H9 (cell line): Measurements from ENCODE around the gene RHBDD2. TPM values are rescaled to one million over a fixed set of nuclear protein-coding genes. Genes with fewer than 3 reads are reported as not detected.
"Not testable (repeated sequence)": the region's sequence is repeated elsewhere in the genome, so short reads cannot be mapped to it uniquely, and the experiment has no call there.

Experiments used
- DNase-seq: peaks from one replicate; pipeline ENCODE4 v3.0.0-alpha.2; 2017
- H2AFZ ChIP-seq: one replicate; pipeline ENCODE4 v1.6.1; 2013; ENCODE audit warnings: mild to moderate bottlenecking, low read length, control low read depth, moderate library complexity
- H2AK5ac ChIP-seq: 2 replicates; pipeline ENCODE4 v1.6.1; 2013; ENCODE audit warnings: low read length, control low read depth, mixed read lengths; ENCODE audit not compliant: insufficient read length
- H2BK120ac ChIP-seq: one replicate; pipeline ENCODE4 v1.6.1; 2013; ENCODE audit warnings: low read depth, mild to moderate bottlenecking, low read length, control low read depth, inconsistent platforms; ENCODE audit not compliant: poor library complexity, severe bottlenecking
- H2BK12ac ChIP-seq: 2 replicates; pipeline ENCODE4 v1.6.1; 2013; ENCODE audit warnings: low read length, control low read depth, mixed read lengths, low read depth; ENCODE audit not compliant: insufficient read length
- H2BK15ac ChIP-seq: 2 replicates; pipeline ENCODE4 v1.6.1; 2013; ENCODE audit warnings: low read depth, low read length, control low read depth
- H2BK20ac ChIP-seq: one replicate; pipeline ENCODE4 v1.6.1; 2013; ENCODE audit warnings: low read depth, mild to moderate bottlenecking, low read length, control low read depth, inconsistent platforms; ENCODE audit not compliant: poor library complexity, severe bottlenecking
- H2BK5ac ChIP-seq: 2 replicates; pipeline ENCODE4 v1.6.1; 2013; ENCODE audit warnings: low read length, control low read depth, mixed read lengths; ENCODE audit not compliant: insufficient read length
- H3K14ac ChIP-seq: 2 replicates; pipeline ENCODE4 v1.6.1; 2013; ENCODE audit warnings: low read length, control low read depth; ENCODE audit not compliant: insufficient read depth
- H3K18ac ChIP-seq: 2 replicates; pipeline ENCODE4 v1.6.1; 2013; ENCODE audit warnings: low read depth, mild to moderate bottlenecking, mixed read lengths, low read length, control low read depth; ENCODE audit not compliant: insufficient read length
- H3K23ac ChIP-seq: 2 replicates; pipeline ENCODE4 v1.6.1; 2013; ENCODE audit warnings: low read length, control low read depth, mixed read lengths, low read depth; ENCODE audit not compliant: insufficient read length
- H3K23me2 ChIP-seq: 2 replicates; pipeline ENCODE4 v1.6.1; 2013; ENCODE audit warnings: low read depth, mild to moderate bottlenecking, mixed read lengths, low read length, control low read depth; ENCODE audit not compliant: insufficient read length, poor library complexity, severe bottlenecking
- H3K27ac ChIP-seq: 2 replicates; pipeline ENCODE4 v1.5.1; 2013; ENCODE audit warnings: low read length, control low read depth, mixed read lengths, low read depth; ENCODE audit not compliant: insufficient read length
- H3K27me3 ChIP-seq: 2 replicates; pipeline ENCODE4 v1.6.1; 2013; ENCODE audit warnings: low read length, control low read depth, inconsistent platforms; ENCODE audit not compliant: insufficient read depth
- H3K4ac ChIP-seq: 2 replicates; pipeline ENCODE4 v1.6.1; 2013; ENCODE audit warnings: low read depth, mild to moderate bottlenecking, control low read depth, inconsistent platforms, low read length, moderate library complexity
- H3K4me1 ChIP-seq: 2 replicates; pipeline ENCODE4 v1.6.1; 2013; ENCODE audit warnings: low read length, control low read depth, inconsistent platforms; ENCODE audit not compliant: insufficient read depth
- H3K4me2 ChIP-seq: 2 replicates; pipeline ENCODE4 v1.6.1; 2013; ENCODE audit warnings: low read length, control low read depth, mixed read lengths; ENCODE audit not compliant: insufficient read length, insufficient read depth
- H3K56ac ChIP-seq: 2 replicates; pipeline ENCODE4 v1.6.1; 2013; ENCODE audit warnings: low read depth, mild to moderate bottlenecking, mixed read lengths, low read length, control low read depth; ENCODE audit not compliant: insufficient read length
- H3K79me1 ChIP-seq: 2 replicates; pipeline ENCODE4 v1.6.1; 2013; ENCODE audit warnings: low read depth, mild to moderate bottlenecking, moderate library complexity, low read length, control low read depth, inconsistent platforms; ENCODE audit not compliant: insufficient read depth, poor library complexity, severe bottlenecking
- H3K79me2 ChIP-seq: 2 replicates; pipeline ENCODE4 v1.6.1; 2013; ENCODE audit warnings: low read length, control low read depth, inconsistent platforms; ENCODE audit not compliant: insufficient read depth
- H3K9ac ChIP-seq: 2 replicates; pipeline ENCODE4 v1.6.1; 2013; ENCODE audit warnings: low read length, control low read depth, mixed read lengths; ENCODE audit not compliant: insufficient read length; ENCODE audit errors: extremely low read depth
- H3K9me3 ChIP-seq: one replicate; pipeline ENCODE4 v1.6.1; 2013; ENCODE audit warnings: low read depth, low read length, inconsistent platforms; ENCODE audit not compliant: control insufficient read depth
- H3T11ph ChIP-seq: one replicate; pipeline ENCODE4 v1.6.1; 2013; ENCODE audit warnings: mild to moderate bottlenecking, low read length, control low read depth, inconsistent platforms
- H4K20me1 ChIP-seq: one replicate; pipeline ENCODE4 v1.6.1; 2013; ENCODE audit not compliant: control insufficient read depth, insufficient read length, insufficient read depth
- H4K5ac ChIP-seq: 2 replicates; pipeline ENCODE4 v1.6.1; 2013; ENCODE audit warnings: low read depth, mild to moderate bottlenecking, mixed read lengths, low read length, control low read depth; ENCODE audit not compliant: insufficient read length
- H4K8ac ChIP-seq: replicated peaks from 2 replicates; pipeline ENCODE4 v1.6.1; 2013; ENCODE audit warnings: low read length, control low read depth, mixed read lengths, low read depth; ENCODE audit not compliant: insufficient read length
- H4K91ac ChIP-seq: 2 replicates; pipeline ENCODE4 v1.6.1; 2013; ENCODE audit warnings: low read depth, mild to moderate bottlenecking, moderate library complexity, mixed read lengths, low read length, control low read depth; ENCODE audit not compliant: insufficient read length
- H3K27ac Mint-ChIP-seq, 3 experiments: 2 replicates in 2 of 3; 3 replicates in 1 of 3; pipeline ENCODE4 v1.8.0; 2020 to 2021; ENCODE audit warnings: mixed read lengths in 3 of 3, mild to moderate bottlenecking in 1 of 3, moderate library complexity in 1 of 3
- H3K27me3 Mint-ChIP-seq: 2 replicates; pipeline ENCODE4 v1.8.0; 2021; ENCODE audit warnings: low read depth, mild to moderate bottlenecking, moderate library complexity, mixed read lengths
- H3K36me3 Mint-ChIP-seq, 3 experiments: 2 replicates in 2 of 3; 3 replicates in 1 of 3; pipeline ENCODE4 v1.8.0; 2020 to 2021; ENCODE audit warnings: low read depth in 3 of 3, mixed read lengths in 3 of 3; ENCODE audit not compliant: insufficient read depth in 1 of 3
- H3K4me1 Mint-ChIP-seq, 2 experiments: 2 replicates each; pipeline ENCODE4 v1.8.0; 2020; ENCODE audit warnings: mixed read lengths in 2 of 2
- H3K4me3 Mint-ChIP-seq, 2 experiments: 2 replicates in 1 of 2; 3 replicates in 1 of 2; pipeline ENCODE4 v1.8.0; 2020 to 2021; ENCODE audit warnings: mild to moderate bottlenecking in 2 of 2, mixed read lengths in 2 of 2, moderate library complexity in 1 of 2
- H3K9me3 Mint-ChIP-seq, 2 experiments: 2 replicates in 1 of 2; 3 replicates in 1 of 2; pipeline ENCODE4 v1.8.0; 2020; ENCODE audit warnings: mild to moderate bottlenecking in 2 of 2, mixed read lengths in 2 of 2, moderate library complexity in 1 of 2
- CTCF ChIP-seq: fragments of 200-600 bp; sonication (generic); conservative IDR thresholded peaks from 3 replicates; pipeline ENCODE4 v1.8.0; 2021; ENCODE audit warnings: antibody characterized with exemption, mild to moderate bottlenecking
- WGBS: extraction: QIAGEN DNeasy Blood & Tissue Kit; methylation state at CpG from one replicate; pipeline ENCODE4 v1.1.7; 2013; ENCODE audit warnings: missing lambda C conversion rate, low lambda C conversion rate, mixed read lengths; ENCODE audit not compliant: insufficient read length; ENCODE audit errors: extremely low coverage; 5-methylcytosine and 5-hydroxymethylcytosine counted together
- total RNA-seq: library from RNA; stranded (reverse); gene quantifications from 2 replicates; pipeline ENCODE4 v1.2.1, GENCODE V29; 2021

Gene RHBDD2
- total RNA-seq, 1 experiment from 2014 or later: 30.0 TPM

- Histone ChIP-seq H3K23ac (no peak overlapping the region), H3K4ac (no peak overlapping the region), H3K79me1 (no peaks in the 10 kb centered on the region), H2BK120ac (no peak overlapping the region), H3T11ph (no peak overlapping the region), H3K79me2 (no peaks in the 10 kb centered on the region), H4K5ac (no peak overlapping the region), H4K91ac (no peak overlapping the region), H2BK15ac (no peak overlapping the region), H3K14ac (no peak overlapping the region), H3K9ac (no peak overlapping the region), H3K56ac (no peak overlapping the region), H3K18ac (no peak overlapping the region), H2AK5ac (no peak overlapping the region), H3K27me3 (no peaks in the 10 kb centered on the region), H2BK20ac (no peak overlapping the region), H3K4me1 (peaks cover 5% of the 10 kb centered on the region; the same call in 1 of the 2 replicates), H4K20me1 (no peaks in the 10 kb centered on the region), H2AFZ (no peak overlapping the region), H3K9me3 (no peaks in the 10 kb centered on the region), H3K4me2 (no peak overlapping the region), H2BK5ac (no peak overlapping the region), H4K8ac (no peak overlapping the region), H2BK12ac (no peak overlapping the region), H3K23me2 (no peaks in the 10 kb centered on the region), H3K27ac (no peak overlapping the region)
- no CpG with 5 or more reads among the region's 5 CpGs for WGBS
- Mint-ChIP-seq H3K27me3 (no peaks in the 10 kb centered on the region; the same call in 1 of the 2 replicates), H3K9me3 (no peaks in the 10 kb centered on the region; a peak in 1 of 5 replicates), H3K4me3 (no peak overlapping the region; a peak in 1 of 5 replicates), H3K4me1 (peaks cover 12 to 18% of the 10 kb centered on the region in 2 experiments), H3K36me3 (no peaks in the 10 kb centered on the region), H3K27ac (no peak overlapping the region)
- no peak for DNase-seq
- TF ChIP-seq CTCF: no peak
These were observed 30.8 kb downstream of the RHBDD2 start for GRCh38 chr7:75909521-75910132.

GRCh38 chr7:75911186-75911585 is 32.4 kb downstream of the RHBDD2 start:
- not testable (repeated sequence) for H3K36me3 Mint-ChIP-seq, DNase-seq, H2AK5ac ChIP-seq, H4K20me1 ChIP-seq, H2BK15ac ChIP-seq, H3K23ac ChIP-seq, H3K4me2 ChIP-seq, H3K56ac ChIP-seq, H3K9me3 ChIP-seq, H3K4me3 Mint-ChIP-seq, H2BK20ac ChIP-seq, H3T11ph ChIP-seq, H3K27me3 Mint-ChIP-seq, H3K4me1 ChIP-seq, H3K27ac ChIP-seq, H3K23me2 ChIP-seq, H3K79me1 ChIP-seq, H3K27me3 ChIP-seq, H2BK120ac ChIP-seq, H4K5ac ChIP-seq, H2BK12ac ChIP-seq, H2BK5ac ChIP-seq, H3K4ac ChIP-seq, H2AFZ ChIP-seq, H3K9me3 Mint-ChIP-seq, H3K9ac ChIP-seq, H3K18ac ChIP-seq, H4K8ac ChIP-seq, H4K91ac ChIP-seq, H3K79me2 ChIP-seq, H3K14ac ChIP-seq
- Mint-ChIP-seq H3K4me1 (peaks cover 13 to 15% of the 10 kb centered on the region in 2 experiments), H3K27ac (peak overlapping the region in 1 of 3 experiments; percentile 18; a peak in 1 of 7 replicates)
- WGBS: no CpG with 5 or more reads among the region's 12 CpGs
